Tibial nerve (tissue), 3 donors: ENCODE measurements around the gene RCCD1.

Experiments used
- CTCF ChIP-seq, 5 experiments: fragments of 200-600 bp in 3 of 5; fragments of 450-650 bp in 2 of 5; sonication (generic) in 3 of 5; IDR thresholded peaks; one replicate each; pipeline ENCODE4 v1.5.1; 2016 to 2019; ENCODE audit warnings: antibody characterized with exemption in 5 of 5, mild to moderate bottlenecking in 3 of 5, moderate library complexity in 2 of 5
- POLR2A ChIP-seq, 2 donors: fragments of 450-650 bp; IDR thresholded peaks; one replicate each; pipeline ENCODE4 v1.6.1; 2017; ENCODE audit warnings: antibody characterized with exemption in 2 of 2, mild to moderate bottlenecking in 2 of 2, moderate library complexity in 2 of 2

- TF ChIP-seq CTCF (IDR thresholded peaks at IDR 0.05), result no peak
- TF ChIP-seq POLR2A (IDR thresholded peaks at IDR 0.05), result no peak
Observed at GRCh38 chr15:90915216-90915807, 39.4 kb upstream of the RCCD1 start.
